NCI-H2227 (cell line): ENCODE results near the gene SEC14L1.

ENCODE experiments used
- DNase-seq: peaks from one replicate; lab custom pipeline; 2025; ENCODE audit not compliant: unreplicated experiment; lab: John Stamatoyannopoulos, UW

Gene SEC14L1

GRCh38 chr17:77211681-77212080 lies 70.9 kb downstream of the SEC14L1 start:
- no peak for DNase-seq

- no peak for DNase-seq
Measured at GRCh38 chr17:77212081-77212832, 71.5 kb downstream of the SEC14L1 start.

GRCh38 chr17:77212833-77213777 lies 72.3 kb downstream of the SEC14L1 start:
- DNase-seq: no peak

GRCh38 chr17:77213778-77214132 lies 73.0 kb downstream of the SEC14L1 start:
- DNase-seq: no peak

- DNase-seq: no peak
Measured at GRCh38 chr17:77214328-77214727, 73.6 kb downstream of the SEC14L1 start.

GRCh38 chr17:77214743-77215142 lies 74.0 kb downstream of the SEC14L1 start:
- DNase-seq: peak; percentile 21

- no peak for DNase-seq
Measured at GRCh38 chr17:77215281-77215680, 74.5 kb downstream of the SEC14L1 start.

- no peak for DNase-seq
Measured at GRCh38 chr17:77216486-77216885, 75.7 kb downstream of the SEC14L1 start.

- DNase-seq: no peak
Measured at GRCh38 chr17:77217123-77217522, 76.4 kb downstream of the SEC14L1 start.

GRCh38 chr17:77217566-77217965 lies 76.8 kb downstream of the SEC14L1 start:
- no peak for DNase-seq

- no peak for DNase-seq
Measured at GRCh38 chr17:77218902-77219301, 78.1 kb downstream of the SEC14L1 start.

- no peak for DNase-seq
Measured at GRCh38 chr17:77222356-77222755, 81.6 kb downstream of the SEC14L1 start.

- DNase-seq: no peak
Measured at GRCh38 chr17:77223642-77224420, 83.1 kb downstream of the SEC14L1 start.

GRCh38 chr17:77225265-77225664 lies 84.5 kb downstream of the SEC14L1 start:
- DNase-seq: no peak

- no peak for DNase-seq
Measured at GRCh38 chr17:77227461-77228240, 86.9 kb downstream of the SEC14L1 start.

- DNase-seq: peak; percentile 19
Measured at GRCh38 chr17:77228241-77228752, 87.5 kb downstream of the SEC14L1 start.

- DNase-seq: no peak
Measured at GRCh38 chr17:77228816-77229215, 88.0 kb downstream of the SEC14L1 start.

GRCh38 chr17:77229786-77230435 lies 89.1 kb downstream of the SEC14L1 start:
- DNase-seq: no peak

GRCh38 chr17:77230436-77230830 lies 89.7 kb downstream of the SEC14L1 start:
- DNase-seq: no peak
